ENCODE data around the gene CCDC178. TPM values are rescaled to one million over a fixed set of nuclear protein-coding genes. Genes with fewer than 3 reads are reported as not detected.

CCDC178 gene
- total and polyA plus RNA-seq, 12 donors: 0.13 to 6.5 (median 0.87) TPM; not detected in 5

DNA sequence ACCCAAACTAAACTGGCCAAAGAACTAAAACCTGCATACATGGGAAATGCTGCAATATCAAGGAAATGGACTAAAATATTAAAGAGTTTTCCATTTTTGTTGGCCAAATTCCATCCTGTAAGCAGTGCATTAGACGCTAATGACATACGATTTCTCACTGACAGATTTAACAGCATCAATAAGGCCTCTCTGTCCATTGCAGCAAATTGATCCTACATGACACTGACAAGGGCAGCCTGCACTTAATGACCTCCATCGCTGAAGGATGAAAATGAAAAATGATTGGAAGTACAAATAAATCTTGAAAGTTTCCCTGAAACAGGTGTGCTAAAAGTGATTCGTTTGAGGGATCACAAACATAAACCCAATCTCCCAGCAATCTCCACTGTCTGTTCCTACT is 350.1 kb downstream of the CCDC178 start:
- Histone ChIP-seq H3K4me1 (replicated peaks in 1 of 2) (no peaks in the 10 kb centered on the region), H3K36me3 (replicated peaks in 1 of 2) (no peaks in the 10 kb centered on the region), H3K27ac (no peak overlapping the region), H3K9me3 (replicated peaks in 1 of 3) (peaks cover 0 to 4% (median 0%) of the 10 kb centered on the region in 3 donors), H3K27me3 (no peaks in the 10 kb centered on the region), H3K4me3 (no peak overlapping the region)
- intact Hi-C loops (cut with DNase I): no loop called here
- TF ChIP-seq, protein P1, sequence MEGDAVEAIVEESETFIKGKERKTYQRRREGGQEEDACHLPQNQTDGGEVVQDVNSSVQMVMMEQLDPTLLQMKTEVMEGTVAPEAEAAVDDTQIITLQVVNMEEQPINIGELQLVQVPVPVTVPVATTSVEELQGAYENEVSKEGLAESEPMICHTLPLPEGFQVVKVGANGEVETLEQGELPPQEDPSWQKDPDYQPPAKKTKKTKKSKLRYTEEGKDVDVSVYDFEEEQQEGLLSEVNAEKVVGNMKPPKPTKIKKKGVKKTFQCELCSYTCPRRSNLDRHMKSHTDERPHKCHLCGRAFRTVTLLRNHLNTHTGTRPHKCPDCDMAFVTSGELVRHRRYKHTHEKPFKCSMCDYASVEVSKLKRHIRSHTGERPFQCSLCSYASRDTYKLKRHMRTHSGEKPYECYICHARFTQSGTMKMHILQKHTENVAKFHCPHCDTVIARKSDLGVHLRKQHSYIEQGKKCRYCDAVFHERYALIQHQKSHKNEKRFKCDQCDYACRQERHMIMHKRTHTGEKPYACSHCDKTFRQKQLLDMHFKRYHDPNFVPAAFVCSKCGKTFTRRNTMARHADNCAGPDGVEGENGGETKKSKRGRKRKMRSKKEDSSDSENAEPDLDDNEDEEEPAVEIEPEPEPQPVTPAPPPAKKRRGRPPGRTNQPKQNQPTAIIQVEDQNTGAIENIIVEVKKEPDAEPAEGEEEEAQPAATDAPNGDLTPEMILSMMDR (IDR thresholded peaks at IDR 0.05): no peak
- no peak for TF ChIP-seq POLR2A (IDR thresholded peaks at IDR 0.05)
- 48 to 68% (median 60%) methylated on average over 4 of the region's 4 CpGs for WGBS, 4 donors
- DNase-seq: no peak

- no peaks in the 10 kb centered on the region for H3K27me3 ChIP-seq
- no peaks in the 10 kb centered on the region for H3K36me3 ChIP-seq (replicated peaks in 1 of 2)
- DNase-seq: no peak
- no peak overlapping the region for H3K27ac ChIP-seq
- TF ChIP-seq, protein P1 (IDR thresholded peaks at IDR 0.05): no peak
- WGBS, 4 donors: 53 to 67% (median 59%) methylated on average over 2 of the region's 2 CpGs
- no peak overlapping the region for H3K4me3 ChIP-seq
- no peaks in the 10 kb centered on the region for H3K9me3 ChIP-seq (replicated peaks in 1 of 3)
- intact Hi-C loops (cut with DNase I): no loop called here
- no peaks in the 10 kb centered on the region for H3K4me1 ChIP-seq (replicated peaks in 1 of 2)
These were observed 363.9 kb downstream of the CCDC178 start for GRCh38 chr18:33076601-33077000.

- intact Hi-C loops (cut with DNase I): no loop called here
- Histone ChIP-seq H3K4me1 (replicated peaks in 1 of 2) (no peaks in the 10 kb centered on the region), H3K27ac (no peak overlapping the region), H3K27me3 (no peaks in the 10 kb centered on the region), H3K4me3 (no peak overlapping the region), H3K36me3 (replicated peaks in 1 of 2) (no peaks in the 10 kb centered on the region), H3K9me3 (replicated peaks in 1 of 3) (no peaks in the 10 kb centered on the region)
- DNase-seq: no peak
- TF ChIP-seq, protein P1 (IDR thresholded peaks at IDR 0.05): no peak
- TF ChIP-seq POLR2A (IDR thresholded peaks at IDR 0.05): no peak
- 77 to 84% (median 82%) methylated on average over 3 of the region's 3 CpGs for whole genome bisulfite sequencing, 4 donors
These were observed 366.4 kb downstream of the CCDC178 start for GRCh38 chr18:33074125-33074524.

GRCh38 chr18:33062834-33063364 is 377.6 kb downstream of the CCDC178 start:
- 81 to 94% (median 84%) methylated on average over 3 to 6 of the region's 6 CpGs for WGBS, 4 donors
- H3K27ac ChIP-seq: no peak overlapping the region

More at GRCh38 chr18:33062834-33063364, 377.6 kb downstream of the CCDC178 start:
- Histone ChIP-seq H3K9me3 (replicated peaks in 1 of 3) (no peaks in the 10 kb centered on the region), H3K4me3 (no peak overlapping the region), H3K4me1 (replicated peaks in 1 of 2) (no peaks in the 10 kb centered on the region), H3K36me3 (replicated peaks in 1 of 2) (no peaks in the 10 kb centered on the region), H3K27me3 (no peaks in the 10 kb centered on the region)
- intact Hi-C loops (cut with DNase I): no loop called here
- TF ChIP-seq, protein P1 (IDR thresholded peaks at IDR 0.05): no peak
- TF ChIP-seq POLR2A (IDR thresholded peaks at IDR 0.05): no peak
- no peak for DNase-seq

Data from adrenal gland (tissue), 12 donors.